Measurements from ENCODE around the gene ZNF577.

The ZNF577 gene

GRCh38 chr19:51903192-51903591 is 15.4 kb upstream of the ZNF577 start:
- no peak for DNase-seq (ENCODE audit: extremely low read depth, low read depth)
- peak overlapping the region; percentile 64; the same call in 1 of the 2 replicates for H3K4me3 ChIP-seq (replicated peaks; ENCODE audit: low read depth, low read length)
- TF ChIP-seq, protein P1, sequence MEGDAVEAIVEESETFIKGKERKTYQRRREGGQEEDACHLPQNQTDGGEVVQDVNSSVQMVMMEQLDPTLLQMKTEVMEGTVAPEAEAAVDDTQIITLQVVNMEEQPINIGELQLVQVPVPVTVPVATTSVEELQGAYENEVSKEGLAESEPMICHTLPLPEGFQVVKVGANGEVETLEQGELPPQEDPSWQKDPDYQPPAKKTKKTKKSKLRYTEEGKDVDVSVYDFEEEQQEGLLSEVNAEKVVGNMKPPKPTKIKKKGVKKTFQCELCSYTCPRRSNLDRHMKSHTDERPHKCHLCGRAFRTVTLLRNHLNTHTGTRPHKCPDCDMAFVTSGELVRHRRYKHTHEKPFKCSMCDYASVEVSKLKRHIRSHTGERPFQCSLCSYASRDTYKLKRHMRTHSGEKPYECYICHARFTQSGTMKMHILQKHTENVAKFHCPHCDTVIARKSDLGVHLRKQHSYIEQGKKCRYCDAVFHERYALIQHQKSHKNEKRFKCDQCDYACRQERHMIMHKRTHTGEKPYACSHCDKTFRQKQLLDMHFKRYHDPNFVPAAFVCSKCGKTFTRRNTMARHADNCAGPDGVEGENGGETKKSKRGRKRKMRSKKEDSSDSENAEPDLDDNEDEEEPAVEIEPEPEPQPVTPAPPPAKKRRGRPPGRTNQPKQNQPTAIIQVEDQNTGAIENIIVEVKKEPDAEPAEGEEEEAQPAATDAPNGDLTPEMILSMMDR (IDR thresholded peaks at IDR 0.05; ENCODE audit: low read depth, low read length, missing control alignments) = no peak

DNA sequence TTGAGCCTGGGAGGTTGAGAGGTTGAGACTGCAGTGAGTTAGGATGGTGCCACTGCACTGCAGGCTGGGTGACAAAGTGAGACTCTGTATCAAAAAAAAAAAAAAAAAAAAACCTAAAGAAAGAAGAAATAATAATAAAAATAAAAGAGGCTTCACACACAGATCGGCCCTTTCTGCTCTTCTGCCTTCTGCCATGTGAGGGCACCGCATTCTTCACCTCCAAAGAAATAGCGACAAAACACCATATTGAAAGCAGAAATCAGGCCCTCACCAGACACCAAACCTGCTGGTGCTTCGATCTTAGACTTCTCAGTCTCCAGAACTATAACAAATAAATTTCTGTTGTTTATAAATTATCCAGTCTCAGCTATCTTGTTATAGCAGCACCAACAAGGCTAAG is 14.1 kb upstream of the ZNF577 start:
- TF ChIP-seq, protein P1 (IDR thresholded peaks at IDR 0.05; ENCODE audit: low read depth, low read length, missing control alignments) = no peak
- DNase-seq (ENCODE audit: extremely low read depth, low read depth) = no peak
- H3K4me3 ChIP-seq (replicated peaks; ENCODE audit: low read depth, low read length) = no peak overlapping the region

GRCh38 chr19:51891193-51891747 is 3.5 kb upstream of the ZNF577 start:
- no peak for DNase-seq (ENCODE audit: extremely low read depth, low read depth)
- TF ChIP-seq, protein P1 (IDR thresholded peaks at IDR 0.05; ENCODE audit: low read depth, low read length, missing control alignments) = no peak
- no peak overlapping the region for H3K4me3 ChIP-seq (replicated peaks; ENCODE audit: low read depth, low read length)

GRCh38 chr19:51889934-51890333 is 2.2 kb upstream of the ZNF577 start:
- TF ChIP-seq, protein P1 (IDR thresholded peaks at IDR 0.05; ENCODE audit: low read depth, low read length, missing control alignments) = no peak
- H3K4me3 ChIP-seq (replicated peaks; ENCODE audit: low read depth, low read length) = no peak overlapping the region
- DNase-seq (ENCODE audit: extremely low read depth, low read depth) = no peak

GRCh38 chr19:51884713-51885112 is 3.0 kb downstream of the ZNF577 start:
- no peak overlapping the region for H3K4me3 ChIP-seq (replicated peaks; ENCODE audit: low read depth, low read length)
- no peak for DNase-seq (ENCODE audit: extremely low read depth, low read depth)
- TF ChIP-seq, protein P1 (IDR thresholded peaks at IDR 0.05; ENCODE audit: low read depth, low read length, missing control alignments) = no peak

GRCh38 chr19:51882518-51882917 is 5.2 kb downstream of the ZNF577 start:
- no peak overlapping the region for H3K4me3 ChIP-seq (replicated peaks; ENCODE audit: low read depth, low read length)
- no peak for DNase-seq (ENCODE audit: extremely low read depth, low read depth)
- TF ChIP-seq, protein P1 (IDR thresholded peaks at IDR 0.05; ENCODE audit: low read depth, low read length, missing control alignments) = no peak

GRCh38 chr19:51873097-51873496 is 14.7 kb downstream of the ZNF577 start:
- TF ChIP-seq, protein P1 (IDR thresholded peaks at IDR 0.05; ENCODE audit: low read depth, low read length, missing control alignments) = no peak
- no peak for DNase-seq (ENCODE audit: extremely low read depth, low read depth)
- no peak overlapping the region for H3K4me3 ChIP-seq (replicated peaks; ENCODE audit: low read depth, low read length)
